Fibroblast of skin of right quadriceps (primary cell): Measurements from ENCODE around the gene SH2B2.
"Not testable (repeated sequence)": the region's sequence is repeated elsewhere in the genome, so short reads cannot be mapped to it uniquely, and the experiment has no call there.

Experiments
- DNase-seq: peaks from one replicate; pipeline ENCODE4 v3.0.0-alpha.2; 2013

The SH2B2 gene

GRCh38 chr7:102287111-102287980 lies 678 bp downstream of the SH2B2 start:
- DNase-seq: no peak

GRCh38 chr7:102287981-102288278 lies 1.3 kb downstream of the SH2B2 start:
- DNase-seq: no peak

GRCh38 chr7:102288285-102288930 lies 1.7 kb downstream of the SH2B2 start:
- no peak for DNase-seq

GRCh38 chr7:102289057-102289456 lies 2.4 kb downstream of the SH2B2 start:
- DNase-seq: no peak

- DNase-seq: no peak
These were observed 4.6 kb downstream of the SH2B2 start for GRCh38 chr7:102291056-102291915.

- no peak for DNase-seq
These were observed 5.2 kb downstream of the SH2B2 start for GRCh38 chr7:102291916-102292267.

- no peak for DNase-seq
These were observed 6.4 kb downstream of the SH2B2 start for GRCh38 chr7:102292813-102293798.

- no peak for DNase-seq
These were observed 7.9 kb downstream of the SH2B2 start for GRCh38 chr7:102294589-102294988.

GRCh38 chr7:102295346-102296178 lies 8.9 kb downstream of the SH2B2 start:
- DNase-seq: no peak

GRCh38 chr7:102296179-102296438 lies 9.4 kb downstream of the SH2B2 start:
- no peak for DNase-seq

GRCh38 chr7:102296514-102296913 lies 9.8 kb downstream of the SH2B2 start:
- no peak for DNase-seq

- no peak for DNase-seq
These were observed 11.0 kb downstream of the SH2B2 start for GRCh38 chr7:102297487-102298218.

- DNase-seq: no peak
These were observed 14.1 kb downstream of the SH2B2 start for GRCh38 chr7:102300643-102301221.

GRCh38 chr7:102301367-102301766 lies 14.7 kb downstream of the SH2B2 start:
- not testable (repeated sequence) for DNase-seq

- no peak for DNase-seq
These were observed 15.4 kb downstream of the SH2B2 start for GRCh38 chr7:102302025-102302424.

GRCh38 chr7:102303669-102304422 lies 17.2 kb downstream of the SH2B2 start:
- no peak for DNase-seq

- DNase-seq: no peak
These were observed 18.0 kb downstream of the SH2B2 start for GRCh38 chr7:102304668-102305067.

GRCh38 chr7:102305414-102306268 lies 19.0 kb downstream of the SH2B2 start:
- no peak for DNase-seq
